ENCODE results near the gene SRCIN1.
"Not testable (repeated sequence)": the region's sequence is repeated elsewhere in the genome, so short reads cannot be mapped to it uniquely, and the experiment has no call there.

The SRCIN1 gene

GRCh38 chr17:38532451-38532850 is 73.3 kb downstream of the SRCIN1 start:
- DNase-seq (ENCODE audit: low read depth, low spot score): no peak
- POLR2A ChIA-PET: no interaction called here
- no peak for TF ChIP-seq CTCF (IDR thresholded peaks at IDR 0.05; ENCODE audit: insufficient read depth, low read length, missing control alignments)
- H3K4me3 ChIP-seq (ENCODE audit: low read depth, low read length): no peak overlapping the region
- CTCF ChIA-PET: interaction anchor here (0.8 to 18.9 kb wide), 2 partner anchors 23 to 131 kb away, joined by 4 to 202 read pairs; no protein-coding TSS in a partner anchor

- POLR2A ChIA-PET; DNase-seq (ENCODE audit: low read depth, low spot score); H3K4me3 ChIP-seq (ENCODE audit: low read depth, low read length); CTCF ChIA-PET: not testable (repeated sequence)
Measured at GRCh38 chr17:38531761-38532160, 74.0 kb downstream of the SRCIN1 start.

GRCh38 chr17:38530856-38531255 is 74.9 kb downstream of the SRCIN1 start:
- CTCF ChIA-PET; DNase-seq (ENCODE audit: low read depth, low spot score); H3K4me3 ChIP-seq (ENCODE audit: low read depth, low read length): not testable (repeated sequence)

GRCh38 chr17:38528141-38528540 is 77.6 kb downstream of the SRCIN1 start:
- POLR2A ChIA-PET; CTCF ChIA-PET; DNase-seq (ENCODE audit: low read depth, low spot score): not testable (repeated sequence)

More at GRCh38 chr17:38530856-38531255, 74.9 kb downstream of the SRCIN1 start:
- POLR2A ChIA-PET: not testable (repeated sequence)

GRCh38 chr17:38526526-38526925 is 79.2 kb downstream of the SRCIN1 start:
- POLR2A ChIA-PET; DNase-seq (ENCODE audit: low read depth, low spot score); H3K4me3 ChIP-seq (ENCODE audit: low read depth, low read length): not testable (repeated sequence)
- CTCF ChIA-PET: interaction anchor here (1.1 kb wide), 1 partner anchor 14 kb away, joined by 4 read pairs; no protein-coding TSS in a partner anchor

More at GRCh38 chr17:38528141-38528540, 77.6 kb downstream of the SRCIN1 start:
- H3K4me3 ChIP-seq (ENCODE audit: low read depth, low read length): not testable (repeated sequence)

GRCh38 chr17:38512473-38513058 is 93.2 kb downstream of the SRCIN1 start:
- no peak for DNase-seq (ENCODE audit: low read depth, low spot score)
- ChIA-PET CTCF (interaction anchor here (0.9 to 15.2 kb wide), 9 partner anchors 14 to 153 kb away, joined by 3 to 210 read pairs (median 4); no protein-coding TSS in a partner anchor), POLR2A (interaction anchor here (1.0 kb wide), 1 partner anchor 151 kb away, joined by 4 read pairs; no protein-coding TSS in a partner anchor)
- no peak overlapping the region for H3K4me3 ChIP-seq (ENCODE audit: low read depth, low read length)
- no peak for TF ChIP-seq CTCF (IDR thresholded peaks at IDR 0.05; ENCODE audit: insufficient read depth, low read length, missing control alignments)

- TF ChIP-seq CTCF (IDR thresholded peaks at IDR 0.05; ENCODE audit: insufficient read depth, low read length, missing control alignments): no peak
- peak; percentile 28 for DNase-seq (ENCODE audit: low read depth, low spot score)
- H3K4me3 ChIP-seq (ENCODE audit: low read depth, low read length): no peak overlapping the region
- CTCF ChIA-PET: interaction anchor here (1.0 to 15.2 kb wide), 8 partner anchors 32 to 154 kb away, joined by 3 to 210 read pairs (median 4); no protein-coding TSS in a partner anchor
- POLR2A ChIA-PET: interaction anchor here (1.0 to 1.1 kb wide), 2 partner anchors 60 to 157 kb away, joined by 3 to 4 read pairs; no protein-coding TSS in a partner anchor
Measured at GRCh38 chr17:38511150-38512108, 94.3 kb downstream of the SRCIN1 start.
